ENCODE data around the gene ANKRD18A. TPM values are rescaled to one million over a fixed set of nuclear protein-coding genes. Genes with fewer than 3 reads are reported as not detected.

Gene ANKRD18A
- total and polyA plus RNA-seq, 2 experiments from 2014 or later: 3.7 to 5.0 TPM

GRCh38 chr9:38639577-38639940, 19.2 kb upstream of the ANKRD18A start:
- no peak for DNase-seq (ENCODE audit: low read depth in 1 of 2, low spot score in 1 of 2)
- TF ChIP-seq CTCF (IDR thresholded peaks at IDR 0.05; ENCODE audit: low read depth, low read length): no peak
- Histone ChIP-seq H3K27ac (no peak overlapping the region), H3K4me1 (ENCODE audit: low read depth) (peaks cover 10% of the 10 kb centered on the region), H3K4me3 (no peak overlapping the region), H3K9me3 (ENCODE audit: low read depth) (no peaks in the 10 kb centered on the region), H3K27me3 (no peaks in the 10 kb centered on the region), H3K36me3 (no peaks in the 10 kb centered on the region)

GRCh38 chr9:38638881-38639576, 18.6 kb upstream of the ANKRD18A start:
- Histone ChIP-seq H3K4me3 (no peak overlapping the region), H3K9me3 (ENCODE audit: low read depth) (no peaks in the 10 kb centered on the region), H3K4me1 (ENCODE audit: low read depth) (peaks cover 10% of the 10 kb centered on the region), H3K36me3 (no peaks in the 10 kb centered on the region), H3K27ac (no peak overlapping the region), H3K27me3 (no peaks in the 10 kb centered on the region)
- no peak for DNase-seq (ENCODE audit: low read depth in 1 of 2, low spot score in 1 of 2)
- TF ChIP-seq CTCF (IDR thresholded peaks at IDR 0.05; ENCODE audit: low read depth, low read length): no peak

GRCh38 chr9:38634315-38634714, 13.9 kb upstream of the ANKRD18A start:
- Histone ChIP-seq H3K9me3 (ENCODE audit: low read depth) (no peaks in the 10 kb centered on the region), H3K27me3 (no peaks in the 10 kb centered on the region), H3K27ac (no peak overlapping the region), H3K36me3 (no peaks in the 10 kb centered on the region), H3K4me1 (ENCODE audit: low read depth) (peaks cover 10% of the 10 kb centered on the region), H3K4me3 (no peak overlapping the region)
- no peak for TF ChIP-seq CTCF (IDR thresholded peaks at IDR 0.05; ENCODE audit: low read depth, low read length)
- no peak for DNase-seq (ENCODE audit: low read depth in 1 of 2, low spot score in 1 of 2)

- no peaks in the 10 kb centered on the region for H3K36me3 ChIP-seq
- TF ChIP-seq CTCF (IDR thresholded peaks at IDR 0.05; ENCODE audit: low read depth, low read length): no peak
- no peaks in the 10 kb centered on the region for H3K9me3 ChIP-seq (ENCODE audit: low read depth)
- no peak overlapping the region for H3K27ac ChIP-seq
- H3K4me1 ChIP-seq (ENCODE audit: low read depth): no peaks in the 10 kb centered on the region
- no peak overlapping the region for H3K4me3 ChIP-seq
- peaks cover 6% of the 10 kb centered on the region for H3K27me3 ChIP-seq
- DNase-seq (ENCODE audit: low read depth in 1 of 2, low spot score in 1 of 2): no peak
These were observed 9.1 kb upstream of the ANKRD18A start for GRCh38 chr9:38629511-38629910.

- no peaks in the 10 kb centered on the region for H3K9me3 ChIP-seq (ENCODE audit: low read depth)
- H3K27ac ChIP-seq: no peak overlapping the region
- no peak for TF ChIP-seq CTCF (IDR thresholded peaks at IDR 0.05; ENCODE audit: low read depth, low read length)
- H3K27me3 ChIP-seq: peaks cover 38% of the 10 kb centered on the region
- no peaks in the 10 kb centered on the region for H3K36me3 ChIP-seq
- DNase-seq (ENCODE audit: low read depth in 1 of 2, low spot score in 1 of 2): no peak
- no peak overlapping the region for H3K4me3 ChIP-seq
- H3K4me1 ChIP-seq (ENCODE audit: low read depth): no peaks in the 10 kb centered on the region
These were observed 5.6 kb upstream of the ANKRD18A start for GRCh38 chr9:38626006-38626405.

All from cardiac muscle cell (in vitro differentiated cells and primary cell).